OCI-LY1 (cell line): ENCODE measurements around the gene FBXO4.

ENCODE experiments used
- H2AFZ ChIP-seq: fragments of 200-600 bp; sonication (generic), shearing (Covaris generic); 2 replicates; pipeline ENCODE4 v1.6.0; 2014; ENCODE audit warnings: antibody characterized with exemption, mild to moderate bottlenecking, low read length
- H3F3A ChIP-seq: fragments of 200-600 bp; sonication (generic), shearing (Covaris generic); 2 replicates; pipeline ENCODE4 v1.6.0; 2014; ENCODE audit warnings: mild to moderate bottlenecking, antibody characterized with exemption, low read length, moderate library complexity; ENCODE audit not compliant: insufficient read depth
- H3K27ac ChIP-seq: fragments of 200-600 bp; sonication (generic); 2 replicates; pipeline ENCODE4 v1.5.1; 2014; ENCODE audit warnings: low read length, mixed run types, mild to moderate bottlenecking, low read depth; ENCODE audit not compliant: poor library complexity, severe bottlenecking
- H3K27me3 ChIP-seq: fragments of 200-600 bp; sonication (generic); 2 replicates; pipeline ENCODE4 v1.6.0; 2014; ENCODE audit warnings: antibody characterized with exemption, mild to moderate bottlenecking, low read length, moderate library complexity; ENCODE audit not compliant: insufficient read depth
- H3K36me3 ChIP-seq: fragments of 200-600 bp; sonication (generic); 2 replicates; pipeline ENCODE4 v1.6.1; 2014; ENCODE audit warnings: mild to moderate bottlenecking, antibody characterized with exemption, low read length, moderate library complexity, mixed read lengths; ENCODE audit not compliant: insufficient read depth
- H3K4me1 ChIP-seq: fragments of 200-600 bp; sonication (generic); 2 replicates; pipeline ENCODE4 v1.5.1; 2014; ENCODE audit warnings: mild to moderate bottlenecking, low read length, moderate library complexity; ENCODE audit not compliant: insufficient read depth, severe bottlenecking
- H3K4me2 ChIP-seq: fragments of 200-600 bp; sonication (generic), shearing (Covaris generic); 2 replicates; pipeline ENCODE4 v1.6.1; 2014; ENCODE audit warnings: low read length
- H3K4me3 ChIP-seq: fragments of 200-600 bp; sonication (generic); 2 replicates; pipeline ENCODE4 v1.5.1; 2014; ENCODE audit warnings: low read length, low read depth, mild to moderate bottlenecking, mixed read lengths; ENCODE audit not compliant: poor library complexity, severe bottlenecking
- H3K79me2 ChIP-seq: fragments of 200-600 bp; shearing (Covaris generic); 2 replicates; pipeline ENCODE4 v1.6.1; 2016; ENCODE audit warnings: mixed run types, low read length, mixed read lengths; ENCODE audit not compliant: insufficient read depth
- H3K9ac ChIP-seq: fragments of 200-600 bp; sonication (generic), shearing (Covaris generic); 2 replicates; pipeline ENCODE4 v1.6.1; 2014; ENCODE audit warnings: mild to moderate bottlenecking, low read length, mixed read lengths
- H3K9me2 ChIP-seq: fragments of 200-600 bp; sonication (generic), shearing (Covaris generic); 2 replicates; pipeline ENCODE4 v1.6.1; 2014; ENCODE audit warnings: low read depth, mild to moderate bottlenecking, low read length, mixed read lengths
- H3K9me3 ChIP-seq: fragments of 200-600 bp; shearing (Covaris generic); 2 replicates; pipeline ENCODE4 v1.6.1; 2014; ENCODE audit warnings: low read length, mixed read lengths
- H4K20me1 ChIP-seq: fragments of 200-600 bp; sonication (generic), shearing (Covaris generic); 2 replicates; pipeline ENCODE4 v1.6.0; 2016; ENCODE audit warnings: mild to moderate bottlenecking, low read length; ENCODE audit not compliant: insufficient read depth
- EZH2 ChIP-seq: fragments of 200-600 bp; sonication (generic), shearing (Covaris generic); IDR thresholded peaks from 2 replicates; pipeline ENCODE4 v1.8.0; 2017; ENCODE audit warnings: borderline replicate concordance, mixed run types, mild to moderate bottlenecking, antibody characterized with exemption, low read length, moderate library complexity, mixed read lengths
- TF ChIP-seq, protein P1 (sequence below): fragments of 200-600 bp; sonication (generic), shearing (Covaris generic); IDR thresholded peaks from 2 replicates; pipeline ENCODE4 v1.5.1; 2017; ENCODE audit warnings: mild to moderate bottlenecking, antibody characterized with exemption, low read length, moderate library complexity, mixed read lengths

The FBXO4 gene

GRCh38 chr5:41951224-41951623 lies 26.1 kb downstream of the FBXO4 start:
- H3F3A ChIP-seq: no peaks in the 10 kb centered on the region
- H3K9ac ChIP-seq: no peak overlapping the region
- no peaks in the 10 kb centered on the region for H3K79me2 ChIP-seq
- H2AFZ ChIP-seq: no peak overlapping the region
- H3K4me1 ChIP-seq: no peaks in the 10 kb centered on the region
- H4K20me1 ChIP-seq: no peaks in the 10 kb centered on the region
- H3K27ac ChIP-seq: no peak overlapping the region
- H3K4me3 ChIP-seq: no peak overlapping the region
- H3K27me3 ChIP-seq: no peaks in the 10 kb centered on the region
- H3K9me2 ChIP-seq: no peaks in the 10 kb centered on the region
- TF ChIP-seq, protein P1, sequence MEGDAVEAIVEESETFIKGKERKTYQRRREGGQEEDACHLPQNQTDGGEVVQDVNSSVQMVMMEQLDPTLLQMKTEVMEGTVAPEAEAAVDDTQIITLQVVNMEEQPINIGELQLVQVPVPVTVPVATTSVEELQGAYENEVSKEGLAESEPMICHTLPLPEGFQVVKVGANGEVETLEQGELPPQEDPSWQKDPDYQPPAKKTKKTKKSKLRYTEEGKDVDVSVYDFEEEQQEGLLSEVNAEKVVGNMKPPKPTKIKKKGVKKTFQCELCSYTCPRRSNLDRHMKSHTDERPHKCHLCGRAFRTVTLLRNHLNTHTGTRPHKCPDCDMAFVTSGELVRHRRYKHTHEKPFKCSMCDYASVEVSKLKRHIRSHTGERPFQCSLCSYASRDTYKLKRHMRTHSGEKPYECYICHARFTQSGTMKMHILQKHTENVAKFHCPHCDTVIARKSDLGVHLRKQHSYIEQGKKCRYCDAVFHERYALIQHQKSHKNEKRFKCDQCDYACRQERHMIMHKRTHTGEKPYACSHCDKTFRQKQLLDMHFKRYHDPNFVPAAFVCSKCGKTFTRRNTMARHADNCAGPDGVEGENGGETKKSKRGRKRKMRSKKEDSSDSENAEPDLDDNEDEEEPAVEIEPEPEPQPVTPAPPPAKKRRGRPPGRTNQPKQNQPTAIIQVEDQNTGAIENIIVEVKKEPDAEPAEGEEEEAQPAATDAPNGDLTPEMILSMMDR: no peak
- no peak for TF ChIP-seq EZH2
- H3K4me2 ChIP-seq: no peak overlapping the region
- no peaks in the 10 kb centered on the region for H3K9me3 ChIP-seq
- H3K36me3 ChIP-seq: no peaks in the 10 kb centered on the region

- Histone ChIP-seq H3K79me2 (no peaks in the 10 kb centered on the region), H3K9me2 (no peaks in the 10 kb centered on the region), H3K4me1 (no peaks in the 10 kb centered on the region), H3K4me3 (no peak overlapping the region), H3K9me3 (no peaks in the 10 kb centered on the region), H3K9ac (no peak overlapping the region), H3K4me2 (no peak overlapping the region), H3K36me3 (no peaks in the 10 kb centered on the region), H3F3A (no peaks in the 10 kb centered on the region), H4K20me1 (no peaks in the 10 kb centered on the region), H3K27me3 (no peaks in the 10 kb centered on the region), H3K27ac (no peak overlapping the region), H2AFZ (no peak overlapping the region)
- TF ChIP-seq, protein P1: no peak
- TF ChIP-seq EZH2: no peak
These were observed 29.2 kb downstream of the FBXO4 start for GRCh38 chr5:41954286-41954685.

- H3K4me2 ChIP-seq: no peak overlapping the region
- H3K9ac ChIP-seq: no peak overlapping the region
These were observed 30.4 kb downstream of the FBXO4 start for GRCh38 chr5:41955432-41956024.

More at GRCh38 chr5:41955432-41956024, 30.4 kb downstream of the FBXO4 start:
- no peaks in the 10 kb centered on the region for H4K20me1 ChIP-seq
- H3F3A ChIP-seq: no peaks in the 10 kb centered on the region
- TF ChIP-seq, protein P1: no peak
- no peak for TF ChIP-seq EZH2
- H2AFZ ChIP-seq: no peak overlapping the region
- H3K27me3 ChIP-seq: no peaks in the 10 kb centered on the region
- no peaks in the 10 kb centered on the region for H3K4me1 ChIP-seq
- H3K9me2 ChIP-seq: no peaks in the 10 kb centered on the region
- H3K4me3 ChIP-seq: no peak overlapping the region
- H3K27ac ChIP-seq: no peak overlapping the region
- no peaks in the 10 kb centered on the region for H3K36me3 ChIP-seq
- no peaks in the 10 kb centered on the region for H3K79me2 ChIP-seq
- no peaks in the 10 kb centered on the region; the same call in 1 of the 2 replicates for H3K9me3 ChIP-seq
